ENCODE measurements around the gene CHRNA4.
"Not testable (repeated sequence)": the region's sequence is repeated elsewhere in the genome, so short reads cannot be mapped to it uniquely, and the experiment has no call there.

CHRNA4 gene

DNA sequence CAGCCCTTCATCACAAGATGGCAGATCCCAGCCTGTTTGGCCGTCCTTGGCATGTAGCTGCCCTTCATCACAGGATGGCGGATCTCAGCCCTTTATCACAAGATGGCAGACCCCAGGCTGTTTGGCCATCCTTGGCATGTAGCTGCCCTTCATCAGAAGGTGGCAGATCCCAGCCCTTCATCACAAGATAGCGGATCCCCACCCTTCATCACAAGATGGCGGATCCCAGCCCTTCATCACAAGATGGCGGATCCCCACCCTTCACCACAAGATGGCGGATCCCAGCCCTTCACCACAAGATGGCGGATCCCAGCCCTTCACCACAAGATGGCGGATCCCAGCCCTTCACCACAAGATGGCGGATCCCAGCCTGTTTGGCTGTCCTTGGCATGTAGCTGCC is 26.1 kb downstream of the CHRNA4 start:
- not testable (repeated sequence) for DNase-seq (ENCODE audit: low read depth, low spot score)

DNA sequence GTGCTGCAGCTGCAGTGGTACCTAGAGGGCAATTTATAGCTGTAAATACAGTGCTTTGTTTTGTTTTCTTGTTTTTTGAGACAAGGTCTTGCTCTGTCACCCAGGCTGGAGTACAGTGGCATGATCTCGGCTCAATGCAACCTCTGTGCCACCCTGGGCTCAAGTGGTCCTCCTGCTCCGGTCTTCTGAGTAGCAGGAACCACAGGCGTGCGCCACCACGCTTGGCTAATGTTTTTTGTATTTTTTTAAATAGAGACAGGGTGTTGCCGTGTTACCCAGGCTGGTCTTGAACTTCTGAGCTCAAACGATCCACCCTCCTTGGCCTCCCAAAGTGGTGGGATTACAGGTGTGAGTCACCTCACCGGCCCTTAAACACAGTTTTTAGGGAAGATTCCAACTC is 26.8 kb downstream of the CHRNA4 start:
- DNase-seq (ENCODE audit: low read depth, low spot score): no peak

DNA sequence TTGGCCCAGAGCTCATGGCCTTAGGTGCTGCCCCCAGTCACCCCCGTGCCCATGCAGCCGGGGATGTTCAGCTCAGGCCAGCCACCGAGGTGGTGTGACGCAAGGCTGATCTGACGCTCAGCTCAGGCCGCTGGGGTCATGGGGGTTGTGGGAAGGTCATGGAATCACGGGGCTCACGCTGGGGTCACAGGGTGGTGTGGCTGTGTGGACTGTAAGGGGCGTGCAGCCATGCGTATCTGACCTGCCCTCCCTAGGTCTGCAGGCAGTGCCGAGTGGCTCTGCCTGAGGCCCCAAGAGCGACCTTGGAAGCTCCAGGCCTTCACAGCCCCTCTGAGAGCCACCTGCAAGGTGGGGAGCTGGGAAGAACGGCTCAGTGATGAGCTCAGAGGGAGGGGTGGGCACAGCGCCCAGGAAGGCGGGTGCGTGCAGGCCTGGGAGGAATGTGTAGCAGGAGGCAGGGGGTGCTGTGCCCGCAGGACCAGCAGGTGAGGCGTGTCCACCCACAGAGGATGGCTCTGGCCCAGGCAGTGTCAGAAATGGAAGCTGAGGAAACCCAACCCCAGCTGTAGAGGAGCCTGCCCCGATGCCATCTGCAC is 27.8 kb downstream of the CHRNA4 start:
- DNase-seq (ENCODE audit: low read depth, low spot score): no peak

DNA sequence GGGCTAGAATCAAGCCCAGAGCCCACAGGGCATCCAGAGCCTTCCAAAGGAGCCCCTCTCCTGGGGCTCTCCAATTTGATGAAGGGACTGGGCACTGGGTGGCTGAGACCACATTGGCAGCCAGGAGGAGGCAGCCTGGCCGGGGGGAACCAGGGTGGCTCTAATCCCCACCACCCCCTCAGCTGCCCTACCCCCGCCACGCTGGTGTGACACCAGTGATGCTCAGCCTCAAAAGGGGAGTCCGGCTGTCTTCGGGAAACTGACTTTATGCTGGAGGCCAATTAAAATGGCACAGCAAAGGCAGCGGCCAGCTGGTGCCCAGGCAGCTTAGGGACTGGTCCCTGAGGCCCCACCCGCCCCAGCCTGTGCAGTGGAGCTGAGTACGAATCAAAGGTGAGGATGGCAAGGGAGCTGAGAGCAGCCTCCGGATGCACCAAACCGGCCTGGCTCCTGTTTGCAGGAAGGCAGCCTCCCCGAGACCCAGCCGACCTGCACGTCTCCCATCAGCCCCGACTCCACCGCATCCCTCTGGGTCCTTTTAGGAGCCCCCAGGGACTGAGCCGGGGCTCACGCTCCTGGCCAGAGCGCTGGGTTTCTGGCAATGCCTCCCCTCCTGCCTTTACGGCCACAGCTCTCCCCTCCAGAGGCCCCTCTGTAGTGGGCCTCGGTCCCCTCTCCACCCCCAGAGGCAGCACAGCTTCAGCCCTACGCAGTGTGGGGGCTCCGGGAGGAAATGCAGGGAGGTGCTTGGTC is 28.5 kb downstream of the CHRNA4 start:
- no peak for DNase-seq (ENCODE audit: low read depth, low spot score)

DNA sequence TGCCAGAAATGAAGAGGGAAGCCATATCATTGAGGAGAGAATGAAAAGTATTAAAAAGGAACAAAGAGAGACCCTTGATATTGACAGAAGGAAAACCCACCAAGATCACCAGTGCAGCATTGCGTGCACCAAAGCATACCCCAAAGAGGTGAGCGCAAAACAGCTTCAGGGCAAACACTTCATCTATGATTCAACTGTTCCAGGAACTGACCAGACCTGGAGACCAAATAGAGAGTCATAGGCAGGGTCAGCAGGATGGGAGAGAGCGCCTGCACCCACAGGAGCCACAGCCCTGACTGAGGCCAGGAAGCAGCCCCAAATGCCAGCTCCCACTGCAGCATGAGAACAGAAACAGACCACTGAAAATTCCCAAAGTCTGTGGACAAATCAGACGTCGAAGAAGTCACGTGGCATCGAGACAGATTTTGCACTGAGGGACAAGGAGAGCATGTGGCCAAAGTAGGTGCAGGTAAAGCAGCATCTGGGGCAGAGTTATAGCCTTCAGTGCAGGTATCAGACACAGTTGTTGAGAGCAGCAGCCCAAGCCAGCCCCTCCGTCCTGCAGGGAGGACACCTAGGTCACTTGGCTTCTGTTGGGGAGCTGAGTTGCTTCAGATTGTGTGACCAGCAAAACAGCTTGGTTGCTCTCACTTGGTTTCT is 29.3 kb downstream of the CHRNA4 start:
- no peak for DNase-seq (ENCODE audit: low read depth, low spot score)

DNA sequence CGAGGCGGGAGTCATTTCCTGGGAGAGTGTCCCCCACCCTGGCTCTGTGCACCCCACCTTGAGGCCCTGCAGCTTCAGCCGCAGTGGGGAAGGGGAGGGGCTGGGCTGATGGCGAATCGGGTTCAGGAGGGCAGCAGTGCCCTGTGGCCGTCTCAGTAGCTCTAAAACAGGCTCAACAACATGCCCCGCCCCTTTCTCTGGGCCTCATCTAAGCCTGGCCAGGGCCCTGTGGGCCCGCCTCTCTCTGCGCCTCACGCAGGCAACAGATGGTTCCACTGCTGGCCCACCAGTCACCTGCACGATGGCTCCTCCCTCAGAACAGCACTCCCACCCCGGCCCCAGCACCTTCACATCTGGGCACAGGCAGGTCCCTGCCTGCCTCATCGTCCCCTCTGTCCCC is 30.2 kb downstream of the CHRNA4 start:
- DNase-seq (ENCODE audit: low read depth, low spot score): no peak

DNA sequence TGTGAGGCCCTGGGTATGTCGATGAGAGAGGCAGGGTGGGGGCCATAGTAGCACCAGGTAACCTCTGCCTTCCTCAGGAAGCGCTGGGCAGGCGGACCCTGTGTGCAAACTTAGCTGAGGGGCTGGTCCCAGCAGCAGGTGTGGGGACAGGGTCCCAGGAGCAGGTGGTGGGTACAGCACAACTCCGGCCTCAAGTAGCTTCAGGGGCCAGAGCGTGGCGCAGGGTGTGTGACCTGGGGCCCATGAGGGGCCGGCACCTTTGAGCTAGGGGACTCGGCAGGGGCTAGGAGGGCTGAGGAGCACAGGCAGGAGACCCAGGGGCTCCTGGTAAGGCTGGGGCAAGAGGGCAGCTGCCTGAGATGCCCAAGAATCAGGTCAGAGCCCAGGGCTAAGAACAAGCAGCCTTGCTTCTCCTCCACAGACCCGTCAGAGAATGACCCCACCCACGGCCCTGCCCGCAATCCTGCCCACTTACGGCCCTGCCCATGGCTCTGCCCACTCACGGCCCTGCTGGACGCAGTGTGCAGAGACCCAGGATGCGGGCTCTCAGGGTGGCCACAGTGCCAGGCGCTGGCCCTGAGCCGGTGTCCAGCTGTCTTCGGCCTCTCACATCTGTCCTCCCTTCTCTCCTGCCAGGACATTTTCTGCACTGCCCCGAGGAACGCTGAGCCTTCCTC is 30.9 kb downstream of the CHRNA4 start:
- no peak for DNase-seq (ENCODE audit: low read depth, low spot score)

DNA sequence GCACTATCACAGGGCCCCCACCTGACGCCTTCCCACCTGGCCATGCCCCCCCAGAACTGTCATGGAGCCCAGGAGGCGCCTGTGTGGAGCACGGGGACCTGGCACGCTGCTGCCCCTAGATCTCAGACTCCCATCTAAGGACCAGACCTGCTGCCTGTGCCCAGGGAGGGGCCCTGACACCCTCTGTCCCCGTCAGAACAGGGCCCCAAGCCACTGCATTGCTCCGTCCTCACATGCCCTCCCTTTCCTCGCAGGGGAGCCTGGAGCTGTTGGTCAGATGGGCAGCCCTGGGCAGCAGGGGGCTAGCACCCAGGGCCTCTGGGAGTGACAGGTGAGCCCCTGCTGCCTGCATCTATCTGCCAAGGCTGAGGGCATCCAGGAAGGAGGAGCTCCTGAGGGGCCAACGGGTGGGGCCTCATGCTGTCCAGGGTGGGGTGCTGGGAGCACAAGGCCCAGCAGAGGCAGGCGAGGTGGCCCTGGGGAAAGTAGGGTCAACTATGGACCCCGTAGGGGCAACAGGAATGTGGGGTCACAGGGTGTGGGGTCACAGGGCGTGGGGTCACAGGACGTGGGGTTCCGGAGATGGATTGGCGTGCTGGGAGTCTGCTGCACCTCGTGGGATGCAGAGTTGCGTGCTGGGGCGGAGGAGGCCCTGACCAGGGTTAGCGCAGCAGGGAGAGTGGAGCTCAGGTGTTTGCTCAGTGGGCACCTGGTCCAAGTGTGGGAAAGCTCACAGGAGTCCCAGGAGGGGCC is 31.6 kb downstream of the CHRNA4 start:
- no peak for DNase-seq (ENCODE audit: low read depth, low spot score)

DNA sequence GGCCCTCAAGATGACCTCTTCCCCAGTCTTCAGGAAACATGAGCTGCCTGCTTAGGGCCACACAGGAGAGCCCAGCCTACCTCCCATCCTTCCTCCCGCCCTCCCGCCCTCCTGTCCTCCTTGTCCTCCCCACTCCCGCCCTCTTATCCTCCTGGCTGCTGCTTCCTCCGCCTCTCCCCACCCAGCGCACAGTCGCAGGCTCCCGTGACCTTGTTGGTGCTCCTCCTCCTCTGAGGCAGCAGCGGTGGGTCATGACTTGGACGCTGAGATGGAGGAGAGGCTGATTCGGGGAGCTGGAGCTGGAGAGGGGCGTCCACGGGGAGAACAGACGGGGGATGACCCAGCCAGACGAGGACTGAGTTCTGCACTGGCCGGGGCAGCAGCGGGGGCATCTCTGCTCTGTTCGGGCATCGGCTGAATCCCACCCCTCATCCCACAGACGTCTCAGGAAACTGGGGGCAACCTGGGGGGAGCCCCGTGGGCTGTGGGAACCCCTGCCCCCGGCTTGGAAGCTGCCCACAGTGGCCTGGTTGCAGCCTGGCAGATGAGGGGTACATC is 32.4 kb downstream of the CHRNA4 start:
- DNase-seq (ENCODE audit: low read depth, low spot score): no peak

DNA sequence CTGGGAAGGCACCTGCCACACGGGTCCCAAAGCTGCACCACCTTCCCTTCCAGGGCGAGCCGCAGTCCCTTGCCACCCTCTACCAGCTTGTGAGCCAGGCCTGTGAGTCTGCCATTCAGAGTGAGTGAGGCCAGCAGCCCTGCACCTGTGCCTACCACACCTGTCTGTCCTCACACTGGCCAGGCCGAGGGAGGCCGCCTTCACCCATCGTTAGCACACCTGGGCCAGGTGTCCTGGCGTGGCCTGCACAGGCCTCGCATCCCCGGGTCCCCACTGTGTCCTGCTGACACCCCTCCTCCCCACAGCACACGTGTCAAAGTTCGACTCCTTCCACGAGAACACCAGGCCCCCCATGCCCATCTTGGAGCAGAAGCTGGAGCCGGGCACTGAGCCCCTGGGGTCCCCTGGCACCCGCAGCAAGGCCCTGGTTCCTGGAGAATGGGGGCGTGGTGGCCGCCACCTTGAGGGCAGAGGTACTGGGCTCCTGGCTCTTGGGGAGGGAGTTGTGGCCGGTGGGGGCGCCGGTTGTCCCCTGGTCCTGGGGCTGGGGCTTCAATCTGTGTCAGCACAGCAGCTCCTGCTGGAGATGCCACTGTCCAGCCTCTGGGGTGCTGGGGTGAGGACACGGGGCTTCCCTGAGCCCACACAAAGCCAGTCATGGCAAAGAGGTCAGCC is 33.0 kb downstream of the CHRNA4 start:
- no peak for DNase-seq (ENCODE audit: low read depth, low spot score)

DNA sequence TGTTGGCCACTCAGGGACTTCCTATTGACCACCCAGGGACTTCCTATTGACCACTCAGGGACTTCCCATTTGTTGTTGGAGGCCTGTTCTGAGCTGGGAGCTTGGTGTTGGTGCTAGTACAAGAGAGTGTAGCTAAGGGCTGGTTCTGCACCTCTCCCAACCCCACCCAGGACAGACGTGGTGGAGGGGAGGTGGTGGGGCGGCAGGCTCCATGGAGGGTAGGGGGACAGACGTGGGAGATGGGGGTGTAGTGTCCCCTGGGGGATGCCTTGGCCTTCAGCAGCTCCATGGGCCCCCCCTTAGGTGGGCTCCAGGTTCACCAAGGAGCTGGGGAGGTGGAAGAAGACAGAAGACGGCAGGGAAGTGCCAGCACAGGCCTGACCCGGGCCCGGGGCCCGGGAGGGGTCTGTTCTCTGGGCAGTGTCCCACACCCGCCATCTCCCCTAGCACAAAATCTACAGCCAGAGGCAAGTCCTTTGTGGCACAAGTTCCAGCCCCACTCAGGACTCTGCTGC is 33.9 kb downstream of the CHRNA4 start:
- no peak for DNase-seq (ENCODE audit: low read depth, low spot score)

DNA sequence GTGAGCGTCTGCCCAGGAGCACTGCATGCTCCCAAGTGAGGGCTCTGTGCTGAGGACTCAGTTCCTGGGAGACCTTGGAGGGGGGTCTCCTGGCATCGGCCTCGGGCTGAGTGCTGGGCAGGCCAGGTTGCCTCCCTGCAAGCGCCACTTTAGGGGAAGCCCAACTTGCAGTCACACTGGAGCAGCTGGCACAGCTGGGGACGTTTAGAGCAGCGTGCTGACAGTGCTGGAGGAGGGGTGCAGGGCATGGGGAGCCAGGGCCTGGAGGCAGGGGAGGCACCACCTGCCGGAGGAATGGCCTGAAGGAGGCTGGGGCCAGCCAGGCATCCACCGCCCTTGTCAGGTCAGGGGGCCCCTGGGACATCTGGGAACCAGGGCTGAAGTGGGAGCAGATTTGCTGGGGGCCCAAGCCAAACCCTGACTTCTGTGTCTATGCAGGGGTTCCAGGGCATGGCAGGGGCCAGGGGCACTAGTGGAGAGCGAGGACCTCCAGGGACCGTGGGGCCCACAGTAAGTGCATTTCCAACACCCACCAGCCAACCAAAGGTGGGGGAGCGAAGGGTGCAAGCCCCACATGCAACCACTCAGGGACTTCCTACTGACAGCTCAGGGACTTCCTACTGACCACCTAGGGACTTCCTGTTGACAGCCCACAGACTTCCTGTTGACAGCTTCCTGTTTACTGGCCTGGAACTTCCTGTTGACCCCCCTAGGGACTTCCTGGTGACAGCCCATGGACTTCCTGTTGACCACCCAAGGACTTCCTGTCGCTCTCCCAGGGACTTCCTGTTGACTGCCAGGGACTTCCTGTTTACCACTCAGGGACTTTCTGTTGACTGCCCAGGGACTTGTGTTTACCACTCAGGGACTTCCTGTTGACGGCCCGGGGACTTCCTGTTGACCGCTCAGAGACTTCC is 34.6 kb downstream of the CHRNA4 start:
- DNase-seq (ENCODE audit: low read depth, low spot score): no peak

DNA sequence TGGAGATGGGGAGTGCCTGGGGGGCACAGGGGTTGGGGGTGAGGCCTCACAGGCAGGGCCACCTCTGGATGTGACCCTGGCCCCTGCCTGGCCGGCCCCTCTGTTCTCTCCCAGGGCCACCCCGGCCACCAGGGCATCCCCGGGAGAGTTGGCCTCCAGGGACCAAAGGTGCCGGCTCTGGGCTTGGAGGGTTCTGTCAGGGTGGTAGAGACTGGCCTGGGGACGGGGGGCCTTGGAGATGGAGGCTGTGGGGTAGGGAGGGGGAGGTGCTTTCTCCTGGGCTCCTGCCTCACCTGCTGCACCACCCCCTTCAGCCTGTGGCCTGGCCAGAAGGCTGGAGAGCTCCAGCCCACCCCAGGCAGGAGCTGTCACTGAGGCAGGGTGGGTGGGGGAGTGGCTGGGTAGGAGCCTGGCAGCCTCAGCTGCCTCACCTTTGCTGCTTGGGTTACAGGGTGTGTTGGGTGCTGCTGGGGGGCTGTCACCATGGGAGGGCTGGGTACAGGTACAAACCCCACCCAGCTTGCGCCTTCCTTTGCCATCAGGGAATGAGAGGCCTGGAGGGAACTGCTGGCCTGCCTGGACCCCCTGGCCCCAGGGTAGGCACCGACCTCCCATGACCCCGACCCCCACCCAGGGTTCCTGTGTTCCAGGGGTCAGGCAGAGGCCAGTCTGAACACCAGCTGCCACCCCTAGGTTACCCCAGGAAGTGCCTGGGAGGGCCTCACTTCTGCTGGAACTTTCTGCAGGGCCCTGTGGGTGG is 35.4 kb downstream of the CHRNA4 start:
- DNase-seq (ENCODE audit: low read depth, low spot score): no peak

DNA sequence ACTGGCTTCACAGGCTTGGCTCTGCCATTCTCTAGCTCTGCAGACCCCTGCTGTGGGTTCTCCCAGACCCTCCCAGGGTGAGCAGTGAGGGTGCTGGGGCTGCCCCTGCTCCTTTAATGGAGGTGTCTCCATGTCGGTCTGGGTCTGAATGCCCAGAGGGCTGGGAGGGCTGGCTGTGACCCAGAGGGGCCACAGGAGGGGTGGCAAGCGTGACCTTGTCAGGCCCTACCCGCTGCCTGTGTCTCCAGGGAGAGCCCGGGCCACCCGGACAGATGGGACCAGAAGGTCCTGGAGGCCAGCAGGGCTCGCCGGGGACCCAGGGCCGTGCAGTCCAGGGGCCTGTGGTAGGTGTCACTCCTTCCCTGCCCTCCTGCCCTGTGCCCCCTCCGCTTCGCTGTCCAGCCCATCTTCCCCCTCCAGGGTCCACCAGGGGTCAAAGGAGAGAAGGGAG is 36.1 kb downstream of the CHRNA4 start:
- DNase-seq (ENCODE audit: low read depth, low spot score): no peak

DNA sequence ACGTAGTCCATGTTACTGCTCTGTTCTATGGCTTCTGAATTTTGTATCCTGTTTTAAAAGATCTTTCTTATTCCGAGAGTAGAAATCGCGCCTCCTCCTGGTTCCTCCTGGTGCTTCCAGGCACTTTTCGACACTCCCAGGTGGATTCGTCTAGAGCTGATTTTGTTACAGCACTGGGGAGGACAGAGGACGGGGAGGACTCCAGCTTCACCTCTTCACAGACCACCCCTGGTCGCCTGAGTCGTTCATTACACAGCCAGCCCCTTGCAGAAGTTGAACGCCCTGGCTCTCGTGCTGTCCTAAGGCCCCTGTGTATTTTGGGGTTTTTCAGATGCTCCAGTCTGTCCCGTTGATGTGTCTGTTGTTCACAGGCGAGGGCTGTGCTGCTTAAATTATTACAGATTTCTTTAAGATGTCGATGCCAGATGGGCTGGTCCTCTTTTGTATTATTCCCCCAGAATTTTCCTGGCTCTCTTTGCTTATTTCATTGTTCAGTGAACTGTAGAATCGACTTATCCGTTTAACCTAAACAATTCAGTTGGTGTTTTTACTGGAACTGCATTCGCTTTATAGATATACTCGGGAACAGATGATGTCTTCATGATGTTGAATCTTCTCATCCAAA is 37.7 kb downstream of the CHRNA4 start:
- DNase-seq (ENCODE audit: low read depth, low spot score): no peak

DNA sequence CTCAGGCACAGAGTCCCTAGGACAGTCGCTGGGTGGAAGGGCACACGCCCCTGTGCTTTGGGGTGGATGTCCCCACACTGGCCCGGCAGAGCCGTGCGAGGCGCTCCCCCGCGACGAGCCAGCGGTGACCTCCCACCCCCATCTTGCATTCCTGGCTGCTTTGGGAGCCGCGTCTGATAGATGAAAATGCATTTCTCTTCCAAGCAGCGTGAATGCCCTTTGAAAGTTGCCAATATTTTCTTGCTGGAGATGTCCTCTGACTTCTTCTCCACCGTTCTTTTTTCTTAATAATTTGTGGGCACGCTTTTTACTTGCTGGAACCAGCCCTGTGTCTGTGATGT is 38.2 kb downstream of the CHRNA4 start:
- no peak for DNase-seq (ENCODE audit: low read depth, low spot score)

DNA sequence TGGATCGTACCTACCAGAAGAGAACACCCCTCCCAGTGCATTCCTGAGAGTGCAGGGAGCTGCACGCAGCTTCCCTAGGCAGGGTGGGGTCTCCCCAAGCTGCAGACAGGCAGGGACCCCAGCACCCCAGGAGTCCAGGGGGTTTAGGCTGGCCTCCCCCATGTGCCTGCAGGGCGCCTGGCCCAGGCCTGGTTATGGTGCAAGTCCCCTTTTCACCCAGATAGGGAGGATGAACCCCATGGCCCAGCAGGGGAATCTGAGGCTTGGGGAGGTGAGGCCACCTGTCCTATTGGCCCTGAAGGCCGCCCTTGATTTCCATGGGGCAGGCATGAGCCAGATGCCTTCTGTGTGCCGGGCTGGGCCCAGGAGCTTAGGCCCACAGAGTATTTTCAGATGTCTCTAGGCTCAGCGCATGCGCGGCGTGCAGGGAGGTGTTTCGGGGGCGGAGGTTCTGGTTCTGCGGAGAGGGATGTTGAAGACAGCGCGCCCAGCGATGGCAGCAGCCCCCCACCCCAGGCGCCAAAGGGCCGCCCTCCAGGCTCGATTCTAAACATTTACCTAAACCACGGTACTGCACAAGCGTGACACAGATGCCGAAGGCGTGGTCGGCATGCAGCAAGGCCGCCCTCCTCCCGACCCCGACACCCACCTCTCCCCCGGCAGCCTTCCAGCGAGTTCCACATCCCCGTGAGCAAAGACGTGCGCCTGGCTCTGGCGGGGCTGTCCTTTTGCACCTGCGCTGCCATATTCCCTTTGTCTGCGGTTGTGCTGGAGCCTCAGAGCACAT is 38.8 kb downstream of the CHRNA4 start:
- DNase-seq (ENCODE audit: low read depth, low spot score): no peak

Measured in smooth muscle cell of the brain vasculature (primary cell).